GM12878 (cell line): ENCODE results near the gene SMIM43. TPM values are rescaled to one million over a fixed set of nuclear protein-coding genes. Genes with fewer than 3 reads are reported as not detected.

Experiments used
- ATAC-seq: fragments of 200-7000 bp; cut with Tn5 transposase; 3 replicates; pipeline ENCODE4 v1.9.1; 2020; ENCODE audit warnings: mild to moderate bottlenecking, moderate library complexity
- BruUV-seq: library from RNA; stranded (reverse); fragments of 400-500 nt; replicated peaks from 2 replicates; lab custom pipeline; 2021; lab: Mats Ljungman, UMichigan
- CTCF ChIA-PET: fragments of 300-600 bp; sonication (Branson Sonifier 250); formaldehyde crosslinking; extraction: SDS; loops from one replicate; lab custom pipeline; 2021; ENCODE audit warnings: inconsistent platforms; lab: Yijun Ruan, JAX
- POLR2A ChIA-PET: fragments of 350-600 bp; formaldehyde crosslinking; extraction: SDS; loops from one replicate; lab custom pipeline; 2021; ENCODE audit warnings: inconsistent platforms; lab: Charles Lee
- RAD21 ChIA-PET: fragments of 300-600 bp; sonication (Branson Sonifier 250); formaldehyde crosslinking; loops from one replicate; lab custom pipeline; 2023; ENCODE audit warnings: antibody characterized with exemption; ENCODE audit not compliant: unreplicated experiment; lab: Charles Lee
- SMC1A ChIA-PET: fragments of 300-600 bp; sonication (Branson Sonifier 250); formaldehyde crosslinking; loops from one replicate; lab custom pipeline; 2023; ENCODE audit not compliant: unreplicated experiment, uncharacterized antibody; lab: Charles Lee
- DNase-seq: peaks from one replicate; pipeline ENCODE4 v3.0.0-alpha.2; 2011; ENCODE audit warnings: low read depth, low spot score
- FAIRE-seq: peaks from 3 replicates; lab custom pipeline; 2011; peaks lifted over from hg19 to GRCh38; lab: Jason Lieb, UNC
- H2AFZ ChIP-seq: 2 replicates; pipeline ENCODE4 v1.6.0; 2011; ENCODE audit warnings: low read depth, low read length, control low read depth; ENCODE audit not compliant: control insufficient read depth
- H3K27ac ChIP-seq: 2 replicates; pipeline ENCODE4 v1.5.1; 2011; ENCODE audit warnings: control low read depth; ENCODE audit not compliant: control insufficient read depth, insufficient read depth
- H3K27me3 ChIP-seq, 2 experiments: replicated peaks in 1 of 2; 2 replicates each; pipeline versions ENCODE4 v1.6.0 to v1.6.1; 2011; ENCODE audit warnings: low read length in 1 of 2; ENCODE audit not compliant: control insufficient read depth in 2 of 2, insufficient read depth in 2 of 2
- H3K36me3 ChIP-seq, 2 experiments: 2 replicates each; pipeline ENCODE4 v1.5.1; 2011; ENCODE audit warnings: low read length in 1 of 2; ENCODE audit not compliant: control insufficient read depth in 2 of 2, insufficient read depth in 2 of 2
- H3K4me1 ChIP-seq: 2 replicates; pipeline ENCODE4 v1.6.1; 2011; ENCODE audit warnings: mild to moderate bottlenecking, low read length, moderate library complexity, mixed read lengths; ENCODE audit not compliant: control insufficient read depth, insufficient read depth
- H3K4me2 ChIP-seq: 2 replicates; pipeline ENCODE4 v1.6.0; 2011; ENCODE audit warnings: control low read depth; ENCODE audit not compliant: control insufficient read depth, insufficient read depth
- H3K4me3 ChIP-seq: fragments of 200-600 bp; sonication (generic); 2 replicates; pipeline ENCODE4 v1.5.1; 2016
- H3K79me2 ChIP-seq: 2 replicates; pipeline ENCODE4 v1.6.0; 2011; ENCODE audit warnings: low read length; ENCODE audit not compliant: control insufficient read depth, insufficient read depth
- H3K9ac ChIP-seq: 2 replicates; pipeline ENCODE4 v1.8.0; 2011; ENCODE audit warnings: low read length, control low read depth, mixed read lengths; ENCODE audit not compliant: control insufficient read depth, insufficient read depth
- H3K9me3 ChIP-seq: replicated peaks from 3 replicates; pipeline ENCODE4 v1.5.1; 2011; ENCODE audit warnings: mild to moderate bottlenecking, low read length; ENCODE audit not compliant: control insufficient read depth, insufficient read depth
- H4K20me1 ChIP-seq: 2 replicates; pipeline ENCODE4 v1.6.0; 2011; ENCODE audit not compliant: control insufficient read depth, insufficient read depth
- CREM ChIP-seq: IDR thresholded peaks from 2 replicates; pipeline ENCODE4 v1.6.1; 2014; ENCODE audit warnings: antibody characterized with exemption, low read depth
- KAT2A ChIP-seq: conservative IDR thresholded peaks from 2 replicates; pipeline ENCODE4 v1.6.1; 2011; ENCODE audit warnings: low read depth, low read length; ENCODE audit not compliant: control insufficient read depth
- NR2C1 ChIP-seq: fragments of 450-650 bp; IDR thresholded peaks from 2 replicates; pipeline ENCODE4 v1.6.1; 2017; ENCODE audit warnings: antibody characterized with exemption, mild to moderate bottlenecking, moderate library complexity
- NR2C2 ChIP-seq: IDR thresholded peaks from 2 replicates; pipeline ENCODE4 v1.6.1; 2011; ENCODE audit warnings: borderline replicate concordance, low read depth; ENCODE audit not compliant: control insufficient read depth, insufficient read length
- NRF1 ChIP-seq: conservative IDR thresholded peaks from 2 replicates; pipeline ENCODE4 v1.6.1; 2011; ENCODE audit warnings: mild to moderate bottlenecking, low read depth, low read length, improper control_type of control experiment
- PML ChIP-seq: IDR thresholded peaks from 2 replicates; pipeline ENCODE4 v1.6.1; 2012; ENCODE audit warnings: low read length, inconsistent platforms
- POLR2AphosphoS2 ChIP-seq: IDR thresholded peaks from 2 replicates; pipeline ENCODE4 v1.6.1; 2011; ENCODE audit warnings: low read depth, mild to moderate bottlenecking, low read length, improper control_type of control experiment, moderate library complexity
- RCOR1 ChIP-seq: conservative IDR thresholded peaks from 2 replicates; pipeline ENCODE4 v1.6.1; 2012; ENCODE audit warnings: low read depth, low read length, improper control_type of control experiment
- RFX5 ChIP-seq: IDR thresholded peaks from 2 replicates; pipeline ENCODE4 v1.6.1; 2011; ENCODE audit warnings: low read depth, low read length, improper control_type of control experiment
- SIN3A ChIP-seq: IDR thresholded peaks from 2 replicates; pipeline ENCODE4 v1.6.1; 2012; ENCODE audit warnings: low read depth, low read length, improper control_type of control experiment
- SPI1 ChIP-seq: IDR thresholded peaks from 2 replicates; pipeline ENCODE4 v1.6.1; 2011; ENCODE audit warnings: low read depth, mild to moderate bottlenecking, low read length, moderate library complexity, borderline replicate concordance; ENCODE audit not compliant: insufficient read depth
- TARDBP ChIP-seq: IDR thresholded peaks from 2 replicates; pipeline ENCODE4 v1.6.1; 2016; ENCODE audit warnings: borderline replicate concordance
- ZBED1 ChIP-seq: IDR thresholded peaks from 2 replicates; pipeline ENCODE4 v1.6.1; 2016; ENCODE audit warnings: borderline replicate concordance
- in situ Hi-C: fragments of 300-500 bp; cut with MboI; formaldehyde crosslinking; loops from 9 replicates; pipeline ENCODE4 v1.14.3; 2018; ENCODE audit warnings: mixed read lengths
- intact Hi-C: fragments of 100-400 bp; cut with micrococcal nuclease; formaldehyde crosslinking; loops from one replicate; pipeline ENCODE4 v1.14.2; 2022; ENCODE audit not compliant: unreplicated experiment
- polyA plus RNA-seq, 11 experiments: library from polyadenylated mRNA; depleted of rRNA in 4 of 11; unstranded in 6 of 11; stranded (reverse) in 5 of 11; fragments of >200 nt; fragmentation: Nextera tagmentation in 4 of 11; fragmentation: Illumina TruSeq in 1 of 11; extraction: Ambion mirVana in 4 of 11; extraction: Trizol in 1 of 11; gene quantifications; 1 replicate in 1 of 11; 2 replicates in 10 of 11; pipeline versions ENCODE4 v1.2.1 to v1.2.3, GENCODE V29; 2011 to 2016; ENCODE audit warnings: inconsistent platforms in 2 of 11, missing spikeins in 2 of 11, low read depth in 1 of 11
- total RNA-seq, 4 experiments: library from RNA; depleted of rRNA in 3 of 4; stranded (reverse); fragments of >200 nt in 3 of 4; fragmentation: Illumina TruSeq in 1 of 4; extraction: Trizol in 1 of 4; gene quantifications; 2 replicates each; pipeline versions ENCODE4 v1.2.1 to v1.2.3, GENCODE V29; 2013 to 2021
- TF ChIP-seq, protein P1 (sequence below): fragments of 450-650 bp; formaldehyde crosslinking; IDR thresholded peaks from 2 replicates; pipeline ENCODE4 v1.4.0; 2022; ENCODE audit warnings: mild to moderate bottlenecking, moderate library complexity
- TF ChIP-seq, protein P2 (sequence below): IDR thresholded peaks from 2 replicates; pipeline ENCODE4 v1.6.1; 2011; ENCODE audit warnings: low read depth, mild to moderate bottlenecking, low read length, moderate library complexity, borderline replicate concordance; ENCODE audit errors: extremely low read depth
- TF ChIP-seq, protein P3 (sequence below): fragments of 450-650 bp; IDR thresholded peaks from 2 replicates; pipeline ENCODE4 v1.6.1; 2017; ENCODE audit warnings: borderline replicate concordance
- TF ChIP-seq, protein P4 (sequence below): fragments of 450-650 bp; IDR thresholded peaks from 2 replicates; pipeline ENCODE4 v1.6.1; 2014; ENCODE audit warnings: mild to moderate bottlenecking

Gene SMIM43
- total and polyA plus RNA-seq, 10 of the 15 experiments (the other 5 are each of a cell fraction or from before 2014, with no cell fraction given), result 0.12 TPM; not detected in 9

DNA sequence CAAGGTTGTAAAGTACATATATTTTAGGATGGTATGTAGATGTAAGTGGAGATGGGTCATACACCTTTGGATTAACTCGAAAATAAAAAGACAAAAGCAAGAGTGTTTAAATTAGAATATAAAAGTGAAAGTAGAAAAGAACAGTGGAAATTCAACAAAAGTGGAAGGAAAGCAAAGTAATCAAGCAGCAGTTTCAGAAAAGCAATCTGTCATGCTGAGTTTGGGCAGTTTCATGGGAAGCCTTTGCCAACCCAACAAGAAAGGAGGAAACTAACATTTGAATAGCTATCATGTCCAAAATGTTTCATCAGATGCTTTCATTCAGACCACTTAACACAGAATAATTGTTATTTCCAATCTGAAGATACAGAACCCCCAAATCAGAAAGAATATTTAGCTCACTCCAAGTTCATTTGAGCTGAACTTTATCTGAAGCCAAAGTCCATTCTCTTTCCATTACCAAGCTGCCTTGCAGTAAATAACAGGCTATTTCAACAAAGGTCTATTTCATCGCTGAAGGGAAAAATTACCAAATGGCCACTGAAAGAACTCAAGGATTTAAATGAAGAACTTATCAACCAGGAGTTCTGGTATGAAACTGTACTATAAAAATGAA is 34.4 kb upstream of the SMIM43 start (continued):
- no peak for TF ChIP-seq NR2C1
- no peak for TF ChIP-seq SPI1
- no peak for TF ChIP-seq PML
- TF ChIP-seq, protein P1, sequence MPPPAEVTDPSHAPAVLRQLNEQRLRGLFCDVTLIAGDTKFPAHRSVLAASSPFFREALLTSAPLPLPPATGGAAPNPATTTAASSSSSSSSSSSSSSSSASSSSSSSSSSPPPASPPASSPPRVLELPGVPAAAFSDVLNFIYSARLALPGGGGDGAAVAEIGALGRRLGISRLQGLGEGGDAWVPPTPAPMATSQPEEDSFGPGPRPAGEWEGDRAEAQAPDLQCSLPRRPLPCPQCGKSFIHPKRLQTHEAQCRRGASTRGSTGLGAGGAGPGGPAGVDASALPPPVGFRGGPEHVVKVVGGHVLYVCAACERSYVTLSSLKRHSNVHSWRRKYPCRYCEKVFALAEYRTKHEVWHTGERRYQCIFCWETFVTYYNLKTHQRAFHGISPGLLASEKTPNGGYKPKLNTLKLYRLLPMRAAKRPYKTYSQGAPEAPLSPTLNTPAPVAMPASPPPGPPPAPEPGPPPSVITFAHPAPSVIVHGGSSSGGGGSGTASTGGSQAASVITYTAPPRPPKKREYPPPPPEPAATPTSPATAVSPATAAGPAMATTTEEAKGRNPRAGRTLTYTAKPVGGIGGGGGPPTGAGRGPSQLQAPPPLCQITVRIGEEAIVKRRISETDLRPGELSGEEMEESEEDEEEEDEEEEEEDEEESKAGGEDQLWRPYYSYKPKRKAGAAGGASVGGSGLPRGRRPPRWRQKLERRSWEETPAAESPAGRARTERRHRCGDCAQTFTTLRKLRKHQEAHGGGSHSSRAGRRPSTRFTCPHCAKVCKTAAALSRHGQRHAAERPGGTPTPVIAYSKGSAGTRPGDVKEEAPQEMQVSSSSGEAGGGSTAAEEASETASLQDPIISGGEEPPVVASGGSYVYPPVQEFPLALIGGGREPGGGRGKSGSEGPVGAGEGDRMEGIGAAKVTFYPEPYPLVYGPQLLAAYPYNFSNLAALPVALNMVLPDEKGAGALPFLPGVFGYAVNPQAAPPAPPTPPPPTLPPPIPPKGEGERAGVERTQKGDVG (CRISPR knock-in tag), result no peak
- TF ChIP-seq, all 136 proteins: peak for 0

DNA sequence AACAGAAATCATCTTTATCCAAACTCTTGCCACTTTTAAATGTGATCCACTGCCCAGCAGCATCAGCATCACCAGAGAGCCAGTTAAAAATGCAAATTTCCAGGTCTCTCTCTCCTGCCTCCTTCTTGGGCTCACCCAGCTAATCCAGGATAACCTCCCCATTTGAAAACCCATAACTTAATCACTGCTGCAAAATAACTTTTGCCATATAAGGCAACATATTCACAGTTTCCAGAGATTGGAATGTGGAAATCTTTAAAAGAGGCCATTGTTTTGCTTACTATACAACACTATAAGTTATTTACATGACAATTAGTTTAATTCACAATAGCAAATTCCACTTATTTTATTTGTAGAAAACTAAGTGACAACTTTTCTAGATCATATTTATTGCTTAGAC is 31.3 kb upstream of the SMIM43 start:
- ATAC-seq, result no peak
- no TSS peak for BruUV-seq
- intact Hi-C loops, result no loop called here
- no peaks in the 10 kb centered on the region for H3K9me3 ChIP-seq
- no peaks in the 10 kb centered on the region for H3K27me3 ChIP-seq
- SMC1A ChIA-PET, result interaction anchor here (0.6 to 3.4 kb wide), 5 partner anchors 11 to 30 kb away, joined by 3 to 20 read pairs (median 5); partner anchors contain the start of gene CCNA2
- H3K27ac ChIP-seq, result peak overlapping the region; percentile 53
- no peaks in the 10 kb centered on the region for H4K20me1 ChIP-seq
- no peaks in the 10 kb centered on the region for H3K36me3 ChIP-seq
- H2AFZ ChIP-seq, result peak overlapping the region; percentile 83
- TF ChIP-seq TARDBP (no peak), NRF1 (no peak), RCOR1 (no peak), RFX5 (no peak), NR2C2 (no peak), ZBED1 (no peak), POLR2AphosphoS2 (no peak), KAT2A (no peak), CREM (no peak), SIN3A (no peak)
- TF ChIP-seq, protein P2, sequence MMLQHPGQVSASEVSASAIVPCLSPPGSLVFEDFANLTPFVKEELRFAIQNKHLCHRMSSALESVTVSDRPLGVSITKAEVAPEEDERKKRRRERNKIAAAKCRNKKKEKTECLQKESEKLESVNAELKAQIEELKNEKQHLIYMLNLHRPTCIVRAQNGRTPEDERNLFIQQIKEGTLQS, result no peak
- TF ChIP-seq, protein P3, sequence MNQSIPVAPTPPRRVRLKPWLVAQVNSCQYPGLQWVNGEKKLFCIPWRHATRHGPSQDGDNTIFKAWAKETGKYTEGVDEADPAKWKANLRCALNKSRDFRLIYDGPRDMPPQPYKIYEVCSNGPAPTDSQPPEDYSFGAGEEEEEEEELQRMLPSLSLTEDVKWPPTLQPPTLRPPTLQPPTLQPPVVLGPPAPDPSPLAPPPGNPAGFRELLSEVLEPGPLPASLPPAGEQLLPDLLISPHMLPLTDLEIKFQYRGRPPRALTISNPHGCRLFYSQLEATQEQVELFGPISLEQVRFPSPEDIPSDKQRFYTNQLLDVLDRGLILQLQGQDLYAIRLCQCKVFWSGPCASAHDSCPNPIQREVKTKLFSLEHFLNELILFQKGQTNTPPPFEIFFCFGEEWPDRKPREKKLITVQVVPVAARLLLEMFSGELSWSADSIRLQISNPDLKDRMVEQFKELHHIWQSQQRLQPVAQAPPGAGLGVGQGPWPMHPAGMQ, result no peak
- TF ChIP-seq, protein P4, sequence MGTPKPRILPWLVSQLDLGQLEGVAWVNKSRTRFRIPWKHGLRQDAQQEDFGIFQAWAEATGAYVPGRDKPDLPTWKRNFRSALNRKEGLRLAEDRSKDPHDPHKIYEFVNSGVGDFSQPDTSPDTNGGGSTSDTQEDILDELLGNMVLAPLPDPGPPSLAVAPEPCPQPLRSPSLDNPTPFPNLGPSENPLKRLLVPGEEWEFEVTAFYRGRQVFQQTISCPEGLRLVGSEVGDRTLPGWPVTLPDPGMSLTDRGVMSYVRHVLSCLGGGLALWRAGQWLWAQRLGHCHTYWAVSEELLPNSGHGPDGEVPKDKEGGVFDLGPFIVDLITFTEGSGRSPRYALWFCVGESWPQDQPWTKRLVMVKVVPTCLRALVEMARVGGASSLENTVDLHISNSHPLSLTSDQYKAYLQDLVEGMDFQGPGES, result no peak
- H3K79me2 ChIP-seq, result peaks cover 3% of the 10 kb centered on the region
- H3K9ac ChIP-seq, result peak overlapping the region; percentile 5; the same call in 1 of the 2 replicates
- RAD21 ChIA-PET, result interaction anchor here (1.7 kb wide), 1 partner anchor 19 kb away, joined by 9 read pairs; no protein-coding TSS in a partner anchor
- in situ Hi-C loops, result no loop called here
- peaks cover 29% of the 10 kb centered on the region for H3K4me1 ChIP-seq
- no peak for DNase-seq
- POLR2A ChIA-PET, result interaction anchor here (0.6 to 3.0 kb wide), 2 partner anchors 18 to 23 kb away, joined by 5 to 10 read pairs; no protein-coding TSS in a partner anchor
- H3K4me3 ChIP-seq, result no peak overlapping the region
- CTCF ChIA-PET, result interaction anchor here (0.6 to 2.0 kb wide), 6 partner anchors 14 to 427 kb away, joined by 3 to 6 read pairs (median 3); no protein-coding TSS in a partner anchor
- no peak for FAIRE-seq
- peak overlapping the region; percentile 82 for H3K4me2 ChIP-seq
